Activated CD8-positive, alpha-beta memory T cell treated with anti-CD3 and anti-CD28 coated beads, Interleukin-2, amount 50 U/mL, for 24 hours (primary cell): ENCODE measurements around the gene PRKCG.

ENCODE experiments used
- DNase-seq: peaks from one replicate; pipeline ENCODE4 v3.0.0-alpha.2; 2020; ENCODE audit errors: extremely low read depth

The PRKCG gene

DNA sequence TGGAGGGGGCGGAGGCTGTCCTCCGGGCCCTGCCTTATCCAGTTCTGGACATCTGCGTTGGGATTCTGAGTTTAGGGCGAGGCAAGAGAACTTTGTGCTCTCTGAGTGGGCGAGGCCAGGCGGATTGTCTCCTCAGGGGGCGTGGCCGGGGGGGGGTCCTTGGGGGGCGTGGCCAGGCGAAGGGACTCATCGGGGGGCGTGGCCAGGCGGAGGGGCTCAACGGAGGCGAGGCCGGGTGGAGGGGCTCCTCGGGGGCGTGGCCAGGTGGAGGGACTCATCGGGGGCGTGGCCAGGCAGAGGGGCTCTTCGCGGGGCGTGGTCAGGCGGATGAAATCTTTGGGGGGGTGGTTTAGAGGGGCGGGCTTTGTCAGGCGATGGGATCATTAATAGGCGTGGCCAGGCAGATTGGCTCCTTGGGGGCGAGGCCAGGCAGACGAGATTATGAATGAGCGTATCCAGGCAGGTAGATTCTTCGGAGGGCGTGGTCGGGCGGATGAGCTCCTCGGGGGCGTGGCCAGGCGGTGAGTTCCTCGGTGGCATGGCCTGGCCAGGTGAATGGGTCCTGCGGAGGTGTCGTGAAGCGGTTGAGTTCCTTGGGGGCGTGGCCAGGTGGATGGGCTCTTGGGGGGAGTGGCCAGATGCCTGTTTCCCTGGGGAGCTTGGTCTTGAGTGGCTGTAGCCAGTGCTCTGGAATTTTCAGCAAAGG is 16.8 kb downstream of the PRKCG start:
- no peak for DNase-seq

DNA sequence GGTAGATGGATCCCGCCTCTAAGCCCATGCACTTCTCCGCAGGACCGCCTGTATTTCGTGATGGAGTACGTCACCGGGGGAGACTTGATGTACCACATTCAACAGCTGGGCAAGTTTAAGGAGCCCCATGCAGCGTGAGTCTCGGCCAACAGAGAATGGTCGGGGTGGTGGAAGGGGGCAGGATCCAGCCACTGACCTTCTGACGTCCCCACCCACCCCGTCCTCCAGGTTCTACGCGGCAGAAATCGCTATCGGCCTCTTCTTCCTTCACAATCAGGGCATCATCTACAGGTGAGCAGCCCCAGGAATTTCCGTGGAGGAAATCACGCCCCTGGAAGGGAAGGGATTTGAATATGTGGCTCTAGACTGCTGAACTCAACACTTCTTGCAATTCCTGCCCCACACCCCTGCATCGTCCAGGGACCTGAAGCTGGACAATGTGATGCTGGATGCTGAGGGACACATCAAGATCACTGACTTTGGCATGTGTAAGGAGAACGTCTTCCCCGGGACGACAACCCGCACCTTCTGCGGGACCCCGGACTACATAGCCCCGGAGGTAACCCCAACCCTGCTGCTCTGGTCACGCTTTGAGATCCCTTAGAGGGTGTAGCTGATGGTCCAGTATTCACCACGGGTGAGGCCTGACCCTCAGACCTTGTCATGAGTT is 18.3 kb downstream of the PRKCG start:
- DNase-seq: no peak

DNA sequence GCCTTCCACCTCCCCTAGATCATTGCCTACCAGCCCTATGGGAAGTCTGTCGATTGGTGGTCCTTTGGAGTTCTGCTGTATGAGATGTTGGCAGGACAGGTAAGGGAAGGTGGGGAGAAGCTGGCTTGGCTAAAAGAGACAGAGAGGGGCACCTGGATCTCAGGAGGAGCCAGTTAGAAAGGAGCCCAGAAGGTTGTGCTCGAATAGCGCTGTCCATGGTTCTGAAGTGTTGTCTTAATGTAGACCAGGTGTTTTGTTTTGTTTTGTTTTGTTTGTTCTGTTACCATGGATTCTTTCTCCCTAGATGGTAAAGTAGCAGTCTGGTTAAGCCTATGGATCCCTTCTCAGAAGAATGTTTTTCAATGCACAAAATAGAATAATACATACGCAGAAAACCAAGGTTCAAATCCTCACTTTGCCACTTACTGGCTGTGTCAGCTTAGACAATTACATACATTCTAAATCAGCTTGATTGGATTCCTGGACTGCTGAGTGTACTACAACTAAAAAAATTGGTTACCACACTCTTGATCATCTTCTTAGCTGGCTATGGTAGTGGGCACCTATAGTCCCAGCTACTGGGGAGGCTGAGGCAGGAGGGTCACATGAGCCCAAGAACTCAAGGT is 21.2 kb downstream of the PRKCG start:
- no peak for DNase-seq

DNA sequence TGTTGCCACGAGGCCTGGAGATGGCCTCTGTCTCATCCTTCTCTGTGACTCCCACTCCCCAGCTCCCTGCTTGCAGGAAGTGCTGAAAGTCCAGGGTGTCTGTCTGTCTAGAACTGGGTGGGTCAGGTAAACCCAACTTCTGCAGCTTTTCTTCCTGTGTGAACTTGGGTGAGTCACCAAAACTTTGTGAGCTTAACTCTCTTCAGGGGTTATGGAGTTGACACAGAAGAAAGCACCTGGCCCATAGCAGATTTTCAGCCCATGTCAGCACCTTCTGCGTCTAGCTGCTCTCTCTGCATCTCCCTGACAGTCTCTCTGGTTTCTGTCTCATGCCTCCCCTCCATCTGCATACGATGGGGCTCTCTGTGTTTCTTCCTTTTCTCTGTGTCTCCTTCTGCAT is 22.9 kb downstream of the PRKCG start:
- DNase-seq: no peak

DNA sequence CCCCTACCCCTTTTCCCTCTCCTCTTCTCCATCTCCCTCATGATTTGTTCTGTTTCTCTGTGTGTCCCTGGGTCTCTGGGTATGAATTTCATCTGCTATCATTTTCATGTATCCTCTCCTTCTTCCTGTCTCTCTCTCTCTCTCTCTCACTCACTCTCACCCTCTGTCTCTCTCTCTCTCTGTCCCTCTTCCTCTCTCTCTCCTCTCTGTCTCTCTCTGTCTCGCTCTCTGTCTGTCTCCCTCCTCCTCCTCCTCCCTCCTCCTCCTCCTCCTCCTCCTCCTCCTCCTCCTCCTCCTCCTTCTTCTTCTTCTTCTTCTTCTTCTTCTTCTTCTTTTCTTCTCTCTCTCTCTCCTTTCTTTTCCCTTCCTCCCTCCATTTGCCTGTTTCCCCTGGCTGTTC is 23.8 kb downstream of the PRKCG start:
- no peak for DNase-seq

DNA sequence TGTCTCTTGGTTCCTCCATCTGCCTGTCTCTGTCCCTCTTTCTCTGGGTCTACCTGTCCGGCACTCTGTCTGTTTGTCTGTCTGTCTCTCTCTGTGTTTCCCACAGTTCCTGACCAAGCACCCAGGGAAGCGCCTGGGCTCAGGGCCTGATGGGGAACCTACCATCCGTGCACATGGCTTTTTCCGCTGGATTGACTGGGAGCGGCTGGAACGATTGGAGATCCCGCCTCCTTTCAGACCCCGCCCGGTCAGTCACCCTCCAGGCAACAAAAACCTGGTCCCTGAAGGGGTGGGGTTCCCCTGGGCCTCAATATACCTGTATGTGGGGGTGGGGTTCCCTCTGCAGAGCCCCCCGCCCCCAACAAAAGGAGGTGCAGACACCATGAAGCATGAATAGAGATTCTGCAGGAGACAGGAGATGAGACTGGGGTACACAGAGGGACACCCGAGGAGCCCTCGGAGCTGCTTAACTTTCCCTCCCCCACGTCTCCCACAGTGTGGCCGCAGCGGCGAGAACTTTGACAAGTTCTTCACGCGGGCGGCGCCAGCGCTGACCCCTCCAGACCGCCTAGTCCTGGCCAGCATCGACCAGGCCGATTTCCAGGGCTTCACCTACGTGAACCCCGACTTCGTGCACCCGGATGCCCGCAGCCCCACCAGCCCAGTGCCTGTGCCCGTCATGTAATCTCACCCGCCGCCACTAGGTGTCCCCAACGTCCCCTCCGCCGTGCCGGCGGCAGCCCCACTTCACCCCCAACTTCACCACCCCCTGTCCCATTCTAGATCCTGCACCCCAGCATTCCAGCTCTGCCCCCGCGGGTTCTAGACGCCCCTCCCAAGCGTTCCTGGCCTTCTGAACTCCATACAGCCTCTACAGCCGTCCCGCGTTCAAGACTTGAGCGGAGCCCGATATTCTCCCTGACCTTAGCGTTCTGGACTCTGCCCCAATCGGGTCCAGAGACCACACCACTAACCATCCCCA is 24.5 kb downstream of the PRKCG start:
- DNase-seq: no peak

DNA sequence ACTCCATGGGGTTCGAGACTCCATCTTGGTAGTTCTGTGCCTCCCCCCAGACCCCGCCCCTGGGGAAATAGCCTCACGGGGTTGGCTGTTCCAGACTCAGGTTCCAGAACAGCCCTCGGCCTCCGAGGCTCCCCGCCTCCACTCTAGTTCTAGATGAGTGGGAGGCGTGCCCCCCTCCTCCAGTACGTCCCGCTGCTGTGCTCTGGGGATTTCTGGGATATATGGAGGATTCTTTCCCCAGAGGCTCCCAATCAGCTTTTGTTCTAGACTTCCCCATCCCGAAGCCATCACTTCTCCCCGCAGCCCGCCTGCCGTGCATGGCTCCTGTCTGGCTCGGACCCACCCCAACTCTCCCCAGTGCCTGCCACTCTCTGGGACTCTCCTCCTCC is 25.2 kb downstream of the PRKCG start:
- DNase-seq: no peak

DNA sequence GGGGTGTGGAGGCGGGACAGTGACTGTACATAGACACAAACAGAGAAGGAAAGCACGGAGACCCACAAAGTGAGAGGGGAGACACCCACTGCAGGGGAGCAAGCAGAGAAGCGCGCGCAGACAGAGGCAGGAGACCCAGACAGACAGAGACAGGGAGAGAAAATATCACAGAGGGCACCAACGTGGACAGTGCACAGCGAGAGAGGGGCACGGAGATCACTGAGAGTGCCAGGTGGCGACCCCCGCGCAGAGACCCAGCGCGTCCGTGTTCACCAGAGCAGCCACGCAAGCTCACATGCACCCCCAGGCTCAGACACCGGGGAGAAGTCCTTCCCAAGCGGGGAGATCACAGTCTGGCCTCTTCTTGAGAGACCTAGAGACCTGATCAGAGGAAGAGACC is 25.7 kb downstream of the PRKCG start:
- no peak for DNase-seq

DNA sequence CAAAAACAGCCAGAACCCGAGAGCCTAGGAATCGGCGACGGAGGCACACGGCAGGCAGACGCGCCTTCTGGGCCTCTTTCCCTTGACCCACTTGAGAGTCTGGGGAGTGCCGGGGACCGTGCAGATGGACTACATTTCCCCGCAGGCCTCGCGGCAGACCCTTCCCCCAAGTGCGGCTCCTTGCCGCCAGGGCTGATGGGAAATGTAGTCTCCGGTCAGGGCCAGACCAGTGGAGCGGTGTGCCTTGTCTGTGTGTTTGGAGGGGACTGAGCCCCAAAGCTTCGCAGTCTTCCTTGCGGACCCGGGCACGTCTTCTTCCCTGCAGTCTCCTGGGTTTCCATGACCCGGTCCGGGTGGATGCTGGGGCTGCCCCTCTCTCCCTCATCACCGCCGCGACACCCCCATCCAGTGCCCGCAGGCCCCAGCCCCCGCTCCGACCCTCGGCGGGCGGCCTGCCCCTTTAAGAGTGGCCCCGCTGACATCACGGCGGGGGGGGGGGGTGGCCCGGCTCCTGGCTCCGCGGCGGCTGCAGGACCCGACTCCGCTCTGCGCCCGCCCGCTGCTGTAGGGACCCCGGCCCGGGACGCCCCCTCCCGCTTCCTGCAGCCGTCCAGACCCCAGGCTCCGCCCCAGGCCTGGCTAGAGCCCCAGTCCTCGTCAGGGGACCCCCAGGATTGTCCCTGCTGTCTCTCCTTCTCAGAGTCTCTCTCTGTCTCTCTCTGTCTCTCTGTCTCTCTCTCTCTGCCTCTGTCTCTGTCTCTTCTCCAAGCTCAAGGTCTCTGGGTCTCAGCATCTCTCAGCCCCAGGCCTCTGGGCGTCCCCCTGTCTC is 26.3 kb downstream of the PRKCG start:
- DNase-seq: peak; percentile 14

DNA sequence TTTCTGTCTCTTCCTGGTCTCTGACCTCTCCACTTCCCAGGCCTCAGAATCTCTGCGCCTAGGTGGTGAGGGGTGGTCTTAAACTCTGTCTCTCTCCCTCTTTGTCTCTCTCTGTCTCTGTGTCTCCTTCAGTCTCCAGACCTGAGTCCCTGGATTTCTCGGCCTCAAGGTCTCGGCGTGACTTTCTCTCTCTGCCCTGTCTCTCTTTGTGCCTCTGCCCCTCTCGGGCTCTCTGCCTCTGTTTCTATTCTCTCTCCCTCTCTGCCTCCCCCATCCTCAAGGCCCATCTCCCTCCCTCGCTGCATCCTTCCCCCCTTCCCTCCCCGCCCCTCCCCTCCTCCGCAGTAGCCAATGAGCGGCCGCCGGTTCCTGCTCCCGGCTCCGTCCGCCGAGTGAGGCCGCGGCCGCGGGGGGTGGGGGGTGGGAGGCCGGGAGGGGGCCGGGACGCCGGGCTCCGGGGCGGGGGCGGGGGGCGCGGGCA is 27.0 kb downstream of the PRKCG start, which contains the start of gene CACNG7:
TSS of gene CACNG7 (plus strand) at position 344 of the 481 bp plus-strand sequence. CDS start 3,554 bp downstream, outside the sequence.
- DNase-seq: no peak

DNA sequence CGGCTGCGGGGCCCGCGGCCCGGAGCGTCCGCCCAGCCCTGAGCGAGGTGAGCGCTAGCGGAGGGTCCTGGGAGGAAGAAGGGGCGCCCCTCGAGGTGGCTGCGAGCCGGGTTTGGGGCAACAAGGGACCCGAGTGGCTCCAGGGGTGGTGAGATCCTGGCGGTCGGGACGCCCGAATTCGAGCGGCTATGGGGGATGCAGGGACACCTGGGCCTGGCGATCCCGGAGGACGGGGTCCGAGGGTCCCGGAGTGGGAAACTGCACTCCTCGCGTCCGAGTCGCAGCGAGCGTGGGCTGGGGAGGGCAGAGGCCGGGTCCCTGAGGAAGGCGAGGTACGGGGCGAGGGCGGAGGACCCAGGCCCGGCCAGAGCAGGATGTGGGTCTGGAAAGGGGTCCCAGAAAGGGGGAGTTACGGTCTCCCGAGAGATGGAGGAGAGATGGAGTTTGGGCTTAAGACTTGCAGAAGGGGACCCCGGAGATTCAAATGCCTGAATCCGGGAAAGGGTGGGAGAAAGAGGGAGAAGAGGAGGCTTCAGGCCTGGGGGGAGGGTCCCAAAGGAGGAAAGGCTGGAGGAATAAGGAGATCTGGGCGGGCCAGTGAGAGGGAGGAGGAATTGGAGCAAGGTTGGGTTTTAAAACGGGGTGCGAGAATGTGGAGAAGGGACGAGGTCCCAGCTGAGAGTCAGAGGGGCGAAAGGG is 27.6 kb downstream of the PRKCG start:
- DNase-seq: no peak

DNA sequence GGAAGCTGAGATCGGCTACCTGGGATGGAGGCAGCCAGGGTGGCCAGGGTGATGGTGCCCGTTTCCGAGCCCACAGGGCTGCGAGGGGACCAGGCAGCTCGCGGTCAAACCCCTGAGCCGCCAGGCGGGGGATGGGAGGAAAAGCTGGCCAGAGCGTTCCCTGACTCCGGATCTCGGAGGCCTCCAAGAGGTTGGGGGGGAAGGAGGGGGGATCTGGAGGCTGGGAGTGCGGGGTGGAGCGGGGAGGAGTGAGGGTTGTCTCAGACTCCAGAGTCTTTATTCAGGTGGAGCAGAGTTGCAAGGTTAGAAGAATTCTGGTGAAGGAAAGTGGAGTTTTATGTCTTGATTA is 28.1 kb downstream of the PRKCG start:
- DNase-seq: no peak

DNA sequence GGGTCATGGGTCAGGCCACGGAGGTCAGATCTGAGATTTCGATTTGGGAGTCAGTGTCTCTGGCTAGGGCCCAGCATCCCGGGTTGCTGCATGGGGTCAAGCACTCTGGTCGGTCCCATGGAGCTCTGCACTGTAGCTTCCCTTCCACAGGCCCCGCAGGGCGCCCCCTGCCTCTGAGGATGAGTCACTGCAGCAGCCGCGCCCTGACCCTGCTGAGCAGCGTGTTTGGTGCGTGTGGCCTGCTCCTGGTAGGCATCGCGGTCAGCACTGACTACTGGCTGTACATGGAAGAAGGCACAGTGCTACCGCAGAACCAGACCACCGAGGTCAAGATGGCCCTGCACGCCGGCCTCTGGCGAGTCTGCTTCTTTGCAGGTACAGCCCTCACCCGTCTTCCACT is 30.7 kb downstream of the PRKCG start:
- DNase-seq: no peak

DNA sequence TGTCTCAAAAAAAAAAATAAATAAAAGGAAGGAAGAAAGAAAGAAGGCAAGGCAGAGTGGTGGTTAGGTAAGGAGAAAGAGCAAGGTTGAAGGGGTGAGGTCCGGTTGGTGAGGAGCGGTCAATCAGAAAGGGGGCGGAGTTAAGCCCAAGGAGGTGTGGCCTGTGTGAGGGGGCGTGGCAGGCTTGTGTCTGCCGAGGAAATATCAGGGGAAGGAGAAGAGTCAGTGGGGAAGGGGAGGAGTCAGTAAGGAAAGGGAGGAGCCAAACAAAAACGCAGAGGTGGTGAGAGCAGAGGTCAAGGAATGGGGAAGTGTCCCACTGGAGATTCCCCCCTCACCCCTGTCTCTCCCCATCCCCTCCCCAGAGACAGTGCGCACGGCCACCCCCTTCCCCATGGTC is 33.0 kb downstream of the PRKCG start:
- DNase-seq: no peak

DNA sequence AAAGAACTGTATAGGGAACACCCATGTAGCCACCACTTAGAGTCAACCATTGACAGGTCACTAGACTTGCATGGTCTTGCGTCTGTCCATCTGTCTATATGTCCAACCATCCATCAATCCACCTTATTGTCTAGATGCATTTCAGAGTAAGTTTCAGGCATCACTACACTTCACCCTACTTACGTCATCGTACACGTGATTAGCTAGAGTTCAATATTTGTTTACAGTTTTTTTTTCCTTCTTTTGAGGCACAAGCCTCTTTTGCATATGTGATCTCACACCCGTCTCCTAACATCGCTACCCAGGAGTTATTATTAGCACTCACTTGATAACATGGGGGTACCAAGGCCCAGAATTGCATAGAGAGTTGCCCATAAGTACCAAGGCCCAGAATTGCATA is 34.0 kb downstream of the PRKCG start:
- DNase-seq: no peak

DNA sequence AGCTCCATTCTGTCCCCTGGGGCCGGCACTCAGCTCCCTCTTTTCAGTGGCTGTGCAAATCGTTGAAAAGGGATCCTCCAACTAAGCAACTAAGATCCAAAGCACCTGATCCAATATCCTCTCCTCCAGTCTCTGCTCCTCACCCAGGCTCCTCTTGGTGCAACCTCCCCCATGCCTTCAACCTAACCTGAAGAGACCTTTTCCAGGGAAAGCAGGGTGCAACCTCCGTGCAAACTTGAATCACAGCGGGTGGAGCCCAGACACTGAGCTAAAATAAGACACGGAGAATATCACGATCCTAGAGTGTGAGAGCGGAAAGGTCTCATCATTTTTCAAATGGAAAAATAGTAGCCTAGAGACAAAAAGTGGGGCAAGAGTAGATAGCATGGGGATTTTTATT is 35.4 kb downstream of the PRKCG start:
- DNase-seq: no peak

DNA sequence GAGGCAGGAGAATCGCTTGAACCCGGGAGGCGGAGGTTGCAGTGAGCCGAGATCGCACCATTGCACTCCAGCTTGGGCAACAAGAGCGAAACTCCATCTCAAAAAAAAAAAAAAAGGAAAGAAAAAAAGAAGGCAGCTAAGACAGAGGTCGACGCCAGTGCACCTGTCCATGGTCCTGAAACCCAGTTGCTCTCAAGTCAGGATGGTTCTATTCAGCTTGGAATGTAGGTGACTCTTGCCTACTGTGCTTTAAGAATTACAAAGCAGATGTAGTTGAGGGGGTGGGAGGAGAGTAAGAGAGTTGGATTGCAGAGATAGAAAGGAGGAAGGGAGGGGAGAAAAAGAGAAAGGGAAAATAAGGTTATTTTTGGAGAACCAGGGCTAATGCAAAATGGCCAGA is 45.7 kb downstream of the PRKCG start:
- no peak for DNase-seq

DNA sequence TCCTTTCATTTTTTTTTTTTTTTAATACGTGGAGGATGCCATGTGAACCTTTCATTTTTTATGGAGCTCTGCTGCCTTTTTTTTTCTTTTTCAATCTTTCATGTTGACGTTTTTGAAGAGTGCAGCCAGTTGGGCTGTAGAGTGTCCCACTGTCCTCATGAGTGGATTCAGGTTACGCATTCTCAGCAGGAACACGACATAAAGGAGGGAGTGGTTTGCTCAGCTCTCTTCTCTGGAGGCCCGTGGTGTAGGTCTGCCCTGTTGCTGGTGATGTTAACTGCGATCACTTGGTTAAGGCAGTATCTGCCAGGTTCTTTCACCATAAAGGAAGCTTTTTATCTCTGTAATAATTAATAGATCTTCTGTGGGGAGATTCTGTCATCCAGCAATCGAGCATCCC is 54.0 kb downstream of the PRKCG start:
- no peak for DNase-seq

DNA sequence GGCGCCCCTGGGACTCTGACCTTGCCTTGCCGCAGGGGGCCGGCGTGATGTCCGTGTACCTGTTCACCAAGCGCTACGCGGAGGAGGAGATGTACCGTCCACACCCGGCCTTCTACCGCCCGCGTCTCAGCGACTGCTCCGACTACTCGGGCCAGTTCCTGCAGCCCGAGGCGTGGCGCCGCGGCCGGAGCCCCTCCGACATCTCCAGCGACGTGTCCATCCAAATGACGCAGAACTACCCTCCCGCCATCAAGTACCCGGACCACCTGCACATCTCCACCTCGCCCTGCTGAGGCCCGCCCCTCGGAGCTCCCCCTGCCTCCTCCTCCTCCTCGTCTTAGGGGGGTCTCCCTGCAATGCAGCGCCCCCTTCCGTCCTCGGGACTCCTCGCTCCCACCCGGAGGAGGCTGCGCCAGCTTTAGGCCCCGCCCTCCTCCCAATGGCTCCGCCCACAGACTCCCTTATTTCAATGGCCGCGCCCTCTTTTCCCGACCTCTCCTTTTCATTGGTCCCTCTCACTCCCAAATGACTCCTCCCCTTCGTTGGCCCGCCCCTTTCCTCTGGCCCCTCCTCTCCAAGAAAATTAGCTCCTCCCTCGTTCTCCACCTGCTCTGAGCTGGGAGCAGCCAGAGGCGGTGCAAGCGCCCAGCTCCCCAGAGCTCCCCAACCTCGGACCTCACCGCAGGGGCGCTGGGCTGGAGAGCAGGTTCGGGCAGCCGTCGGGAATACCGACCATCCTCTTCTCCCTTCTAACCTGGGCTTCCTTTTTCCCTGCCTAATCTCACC is 60.2 kb downstream of the PRKCG start:
- no peak for DNase-seq

DNA sequence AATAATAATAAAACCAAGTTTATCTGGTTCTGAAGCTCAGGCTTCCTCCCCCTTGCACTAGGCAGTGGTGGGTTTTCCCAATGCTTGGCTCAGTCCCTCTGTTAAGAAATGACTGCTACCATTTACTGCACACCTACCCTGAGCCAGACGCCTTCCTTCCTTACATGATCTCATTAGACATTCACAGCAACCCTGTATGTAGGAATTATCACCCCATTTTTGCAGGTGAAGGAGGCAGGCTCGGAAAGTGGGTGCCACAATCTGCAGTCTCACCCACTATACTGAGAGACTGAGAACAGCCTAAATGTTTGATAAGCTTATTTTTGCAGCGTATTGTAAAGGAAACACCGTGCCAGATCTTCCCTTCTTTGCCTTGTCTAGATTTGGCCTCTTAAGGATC is 62.4 kb downstream of the PRKCG start:
- DNase-seq: no peak
